NT2/D1 (cell line): ENCODE measurements around the gene MYO5B.

Experiments used
- YY1 ChIP-seq: IDR thresholded peaks from 2 replicates; pipeline ENCODE4 v1.6.1; 2011; ENCODE audit not compliant: insufficient read length, insufficient read depth
- ZNF274 ChIP-seq: IDR thresholded peaks from 2 replicates; pipeline ENCODE4 v1.6.1; 2011; ENCODE audit warnings: mild to moderate bottlenecking, low read depth, low read length

GRCh38 chr18:49931179-49931578 lies 263.8 kb downstream of the MYO5B start:
- TF ChIP-seq YY1, result no peak
- TF ChIP-seq ZNF274, result no peak
